Measurements from ENCODE around the gene CRABP2. TPM values are rescaled to one million over a fixed set of nuclear protein-coding genes. Genes with fewer than 3 reads are reported as not detected.

CRABP2 gene
- total and polyA plus RNA-seq, 2 donors (not counting 1 experiment from before 2014, with no cell fraction given), result 0.89 to 1.2 TPM

- no peak for DNase-seq
- ChIA-PET CTCF (interaction anchor here (4.4 to 7.0 kb wide), 4 partner anchors 13 to 198 kb away, joined by 80 to 245 read pairs (median 92); partner anchors contain the start of genes CRABP2, ISG20L2, METTL25B and NTRK1), POLR2A (no interaction called here)
- Histone ChIP-seq H3K9me3 (ENCODE audit: control extremely low read depth in 1 of 3, control insufficient read depth in 2 of 3, insufficient read depth in 1 of 3, low read length in 2 of 3) (peaks cover 0 to 3% (median 0%) of the 10 kb centered on the region in 3 donors), H3K27me3 (replicated peaks in 1 of 4; ENCODE audit: control extremely low read depth in 1 of 4, control insufficient read depth in 3 of 4, insufficient read depth in 4 of 4, low read length in 3 of 4) (peaks cover 0 to 75% (median 35%) of the 10 kb centered on the region in 4 experiments), H3K4me3 (ENCODE audit: control extremely low read depth in 1 of 5, extremely low read depth in 1 of 5, insufficient read depth in 1 of 5, low read depth in 2 of 5, low read length in 4 of 5) (no peak overlapping the region), H4K20me1 (ENCODE audit: control insufficient read depth, insufficient read depth, low read length, poor library complexity, severe bottlenecking) (no peaks in the 10 kb centered on the region), H3K36me3 (replicated peaks in 1 of 2; ENCODE audit: control extremely low read depth in 1 of 2, control insufficient read depth in 1 of 2, extremely low read depth in 1 of 2, insufficient read depth in 2 of 2, low read length in 1 of 2) (no peaks in the 10 kb centered on the region), H3K79me2 (ENCODE audit: control insufficient read depth, insufficient read depth, low read length) (no peaks in the 10 kb centered on the region), H3K4me2 (replicated peaks; ENCODE audit: low read depth, low read length, poor library complexity, severe bottlenecking) (no peak overlapping the region), H2AFZ (ENCODE audit: insufficient read depth, low read depth, low read length, poor library complexity, severe bottlenecking) (no peak overlapping the region), H3K4me1 (ENCODE audit: control insufficient read depth in 2 of 2, insufficient read depth in 2 of 2, low read length in 2 of 2) (peaks cover 11 to 21% of the 10 kb centered on the region in 2 donors), H3K27ac (ENCODE audit: low read length in 2 of 2) (no peak overlapping the region), H3K9ac (ENCODE audit: low read length) (no peak overlapping the region)
- 41% methylated on average over 15 of the region's 16 CpGs for WGBS (ENCODE audit: insufficient coverage)
- no peak for ATAC-seq (ENCODE audit: low read depth)
- TF ChIP-seq EZH2 (IDR thresholded peaks at IDR 0.05; ENCODE audit: borderline replicate concordance, insufficient read depth, low read depth, low read length, poor library complexity, severe bottlenecking) (no peak), CTCF (IDR thresholded peaks at IDR 0.05) (no peak)
- H3K27me3 Mint-ChIP-seq, result peaks cover 59% of the 10 kb centered on the region
- no peaks in the 10 kb centered on the region for H3K9me3 Mint-ChIP-seq (ENCODE audit: insufficient read depth)
- intact Hi-C loops (cut with micrococcal nuclease), result no loop called here
- no peak overlapping the region for H3K4me3 Mint-ChIP-seq
- H3K4me1 Mint-ChIP-seq, result peaks cover 16% of the 10 kb centered on the region
- H3K27ac Mint-ChIP-seq, result no peak overlapping the region
These were observed 12.2 kb downstream of the CRABP2 start for GRCh38 chr1:156692925-156693847.
